ENCODE data around the gene KLF13. TPM values are rescaled to one million over a fixed set of nuclear protein-coding genes. Genes with fewer than 3 reads are reported as not detected.

Gene KLF13
- total RNA-seq, 1 donor: 58.6 TPM

DNA sequence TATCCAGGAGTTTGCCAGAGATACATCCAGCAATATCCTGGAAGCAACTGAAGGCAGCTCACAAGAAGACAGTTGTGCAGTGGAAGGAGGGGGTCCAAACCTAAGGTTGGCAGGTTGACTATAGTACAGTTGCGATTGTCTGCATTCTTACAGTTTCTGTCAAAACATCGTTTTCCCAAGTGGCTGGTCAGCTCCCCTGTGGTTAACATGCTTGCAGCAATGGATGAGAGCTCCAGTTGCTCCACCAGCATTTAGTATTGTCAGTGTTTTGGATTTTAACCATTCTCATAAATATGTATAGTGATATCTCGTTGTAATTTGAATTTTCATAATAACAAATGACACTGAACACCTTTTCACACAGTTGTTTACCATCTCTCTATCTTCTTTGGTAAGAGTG is 31.5 kb downstream of the KLF13 start:
- no peak overlapping the region for H3K4me2 ChIP-seq (ENCODE audit: insufficient read depth, low read length)
- peaks cover 16% of the 10 kb centered on the region for H3K36me3 ChIP-seq (ENCODE audit: insufficient read depth, low read length)
- no peak for TF ChIP-seq CTCF (IDR thresholded peaks at IDR 0.05; ENCODE audit: extremely low read depth, low read depth, low read length)
- H3K79me2 ChIP-seq (ENCODE audit: insufficient read depth, low read length): peaks cover 98% of the 10 kb centered on the region
- H4K20me1 ChIP-seq (ENCODE audit: insufficient read depth, low read length): peaks cover 66% of the 10 kb centered on the region
- H3K9me3 ChIP-seq (ENCODE audit: low read depth, low read length): no peaks in the 10 kb centered on the region
- no peak overlapping the region for H3K27ac ChIP-seq (ENCODE audit: low read depth, low read length)
- H3K4me1 ChIP-seq (ENCODE audit: insufficient read depth, low read length): peaks cover 22% of the 10 kb centered on the region
- no peaks in the 10 kb centered on the region for H3K27me3 ChIP-seq (ENCODE audit: insufficient read depth, low read length)
- DNase-seq (ENCODE audit: insufficient read length, low spot score, missing footprints): peak; percentile 65
- no peak overlapping the region for H3K4me3 ChIP-seq (ENCODE audit: insufficient read depth, low read length)
- H2AFZ ChIP-seq (ENCODE audit: low read length): no peak overlapping the region

GRCh38 chr15:31358957-31359701 is 32.5 kb downstream of the KLF13 start:
- H2AFZ ChIP-seq (ENCODE audit: low read length): no peak overlapping the region
- no peak for TF ChIP-seq CTCF (IDR thresholded peaks at IDR 0.05; ENCODE audit: extremely low read depth, low read depth, low read length)
- H3K9me3 ChIP-seq (ENCODE audit: low read depth, low read length): no peaks in the 10 kb centered on the region
- no peak overlapping the region for H3K27ac ChIP-seq (ENCODE audit: low read depth, low read length)
- H3K4me3 ChIP-seq (ENCODE audit: insufficient read depth, low read length): no peak overlapping the region
- no peak for DNase-seq (ENCODE audit: insufficient read length, low spot score, missing footprints)
- H3K4me1 ChIP-seq (ENCODE audit: insufficient read depth, low read length): peaks cover 12% of the 10 kb centered on the region
- H4K20me1 ChIP-seq (ENCODE audit: insufficient read depth, low read length): peaks cover 67% of the 10 kb centered on the region
- no peaks in the 10 kb centered on the region for H3K27me3 ChIP-seq (ENCODE audit: insufficient read depth, low read length)
- H3K79me2 ChIP-seq (ENCODE audit: insufficient read depth, low read length): peaks cover 97% of the 10 kb centered on the region
- H3K36me3 ChIP-seq (ENCODE audit: insufficient read depth, low read length): peaks cover 16% of the 10 kb centered on the region
- no peak overlapping the region for H3K4me2 ChIP-seq (ENCODE audit: insufficient read depth, low read length)

DNA sequence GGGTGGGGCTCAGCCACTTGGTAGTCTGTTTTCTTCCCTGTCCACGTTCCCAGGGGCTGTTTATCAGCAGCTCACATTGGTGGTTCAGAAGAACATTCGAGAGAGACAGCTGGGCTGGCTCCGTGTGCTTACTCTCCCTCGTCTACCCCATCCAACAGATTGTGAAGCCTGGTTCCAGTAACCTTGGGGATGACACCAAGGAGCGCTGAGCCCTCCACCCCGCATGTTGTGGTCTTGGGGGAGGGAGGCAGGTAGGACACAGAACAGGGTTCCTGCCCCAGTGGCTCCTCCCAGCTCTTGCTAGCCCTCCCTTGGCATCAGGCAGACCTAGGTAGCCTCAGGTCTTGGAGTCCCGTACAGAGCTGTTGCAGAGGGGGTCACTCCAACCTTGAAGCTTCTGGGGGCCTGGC is 33.1 kb downstream of the KLF13 start:
- no peak for TF ChIP-seq CTCF (IDR thresholded peaks at IDR 0.05; ENCODE audit: extremely low read depth, low read depth, low read length)
- no peaks in the 10 kb centered on the region for H3K9me3 ChIP-seq (ENCODE audit: low read depth, low read length)
- H3K4me2 ChIP-seq (ENCODE audit: insufficient read depth, low read length): no peak overlapping the region
- H3K27ac ChIP-seq (ENCODE audit: low read depth, low read length): no peak overlapping the region
- no peak overlapping the region for H3K4me3 ChIP-seq (ENCODE audit: insufficient read depth, low read length)
- peaks cover 13% of the 10 kb centered on the region for H3K36me3 ChIP-seq (ENCODE audit: insufficient read depth, low read length)
- H3K4me1 ChIP-seq (ENCODE audit: insufficient read depth, low read length): peaks cover 10% of the 10 kb centered on the region
- no peak overlapping the region for H2AFZ ChIP-seq (ENCODE audit: low read length)
- DNase-seq (ENCODE audit: insufficient read length, low spot score, missing footprints): peak; percentile 15
- H3K27me3 ChIP-seq (ENCODE audit: insufficient read depth, low read length): no peaks in the 10 kb centered on the region
- peaks cover 99% of the 10 kb centered on the region for H3K79me2 ChIP-seq (ENCODE audit: insufficient read depth, low read length)
- peaks cover 70% of the 10 kb centered on the region for H4K20me1 ChIP-seq (ENCODE audit: insufficient read depth, low read length)

DNA sequence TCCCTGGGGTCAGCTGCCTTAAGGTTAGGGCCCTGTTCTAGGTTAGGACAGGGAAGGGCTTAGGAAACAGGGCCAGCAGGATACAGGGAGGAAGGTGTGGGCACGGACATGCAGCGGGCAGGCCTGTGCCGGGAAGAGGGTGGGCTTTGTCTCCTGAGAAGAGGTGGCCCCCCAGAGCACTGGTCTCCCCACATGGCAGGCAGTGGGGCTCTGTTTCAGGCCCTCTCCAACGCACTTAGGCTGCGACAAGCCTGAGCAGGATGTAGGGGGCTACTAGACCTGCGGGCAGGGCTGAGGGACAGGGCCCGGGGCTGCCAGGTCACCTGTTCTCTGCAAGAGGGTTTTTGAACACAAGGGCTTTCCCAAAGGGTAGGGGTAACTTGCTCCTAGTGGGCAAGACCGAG is 33.5 kb downstream of the KLF13 start:
- no peak overlapping the region for H3K27ac ChIP-seq (ENCODE audit: low read depth, low read length)
- H3K4me2 ChIP-seq (ENCODE audit: insufficient read depth, low read length): no peak overlapping the region
- no peaks in the 10 kb centered on the region for H3K9me3 ChIP-seq (ENCODE audit: low read depth, low read length)
- H4K20me1 ChIP-seq (ENCODE audit: insufficient read depth, low read length): peaks cover 68% of the 10 kb centered on the region
- H3K4me3 ChIP-seq (ENCODE audit: insufficient read depth, low read length): no peak overlapping the region
- no peak for TF ChIP-seq CTCF (IDR thresholded peaks at IDR 0.05; ENCODE audit: extremely low read depth, low read depth, low read length)
- H2AFZ ChIP-seq (ENCODE audit: low read length): no peak overlapping the region
- H3K79me2 ChIP-seq (ENCODE audit: insufficient read depth, low read length): peaks cover 99% of the 10 kb centered on the region
- H3K27me3 ChIP-seq (ENCODE audit: insufficient read depth, low read length): no peaks in the 10 kb centered on the region
- peaks cover 10% of the 10 kb centered on the region for H3K4me1 ChIP-seq (ENCODE audit: insufficient read depth, low read length)
- no peak for DNase-seq (ENCODE audit: insufficient read length, low spot score, missing footprints)
- peaks cover 9% of the 10 kb centered on the region for H3K36me3 ChIP-seq (ENCODE audit: insufficient read depth, low read length)

Data from osteoblast (primary cell).